ENCODE data around the gene CD300A. TPM values are rescaled to one million over a fixed set of nuclear protein-coding genes. Genes with fewer than 3 reads are reported as not detected.

Gene CD300A
- total RNA-seq, 1 experiment from 2014 or later = 0.71 TPM

- H3K4me3 ChIP-seq (replicated peaks in 1 of 2; ENCODE audit: low read depth in 1 of 2, low read length in 2 of 2) = no peak overlapping the region
- H3K9ac ChIP-seq (ENCODE audit: low read length) = no peak overlapping the region
- no peaks in the 10 kb centered on the region for H3K9me2 ChIP-seq (ENCODE audit: insufficient read depth)
- H3K27me3 ChIP-seq (ENCODE audit: insufficient read depth, low read length) = no peaks in the 10 kb centered on the region
- ChIA-PET POLR2A (interaction anchor here (1.8 to 4.5 kb wide), 2 partner anchors 77 to 89 kb away, joined by 7 to 27 read pairs; no protein-coding TSS in a partner anchor), CTCF (interaction anchor here (0.8 to 3.4 kb wide), 6 partner anchors 12 to 96 kb away, joined by 3 to 114 read pairs (median 4); partner anchors contain the start of genes BTBD17 and GPR142), RAD21 (ENCODE audit: low non-redundant PET in 1 of 2, low total read pairs in 2 of 2, uncharacterized antibody in 2 of 2, unreplicated experiment in 2 of 2) (interaction anchor here (0.7 to 5.9 kb wide), 6 partner anchors 14 to 158 kb away, joined by 3 to 61 read pairs (median 4); no protein-coding TSS in a partner anchor)
- ATAC-seq (peak; percentile 56), DNase-seq (ENCODE audit: low read depth, low spot score) (peak; percentile 63)
- TF ChIP-seq POLR2AphosphoS5 (IDR thresholded peaks at IDR 0.05; ENCODE audit: low read depth, low read length) (0 out of 2 replicates have a peak, but pooled peaks have one; percentile 21), ZNF274 (IDR thresholded peaks at IDR 0.05; ENCODE audit: low read depth, low read length) (no peak), ZFX (IDR thresholded peaks at IDR 0.05) (no peak), EGR1 (IDR thresholded peaks at IDR 0.05; ENCODE audit: low read depth) (no peak), RAD21 (IDR thresholded peaks at IDR 0.05; ENCODE audit: low read depth) (peak; percentile 100), YY1 (IDR thresholded peaks at IDR 0.05; ENCODE audit: extremely low read depth, insufficient replicate concordance, low read depth, low read length) (peak; percentile 94), JUND (IDR thresholded peaks at IDR 0.05) (no peak), REST (IDR thresholded peaks at IDR 0.05; ENCODE audit: low read depth) (no peak), ATF3 (IDR thresholded peaks at IDR 0.05) (no peak), CTCF (IDR thresholded peaks at IDR 0.05 in 2 of 3, conservative IDR thresholded peaks at IDR 0.05 in 1 of 3; ENCODE audit: borderline replicate concordance in 1 of 3, insufficient read depth in 1 of 3, low read depth in 2 of 3, low read length in 2 of 3) (peak; percentile 97 to 100 (median 99))
- H3K27ac ChIP-seq (ENCODE audit: low read depth, low read length) = no peak overlapping the region
- no peaks in the 10 kb centered on the region for H3K36me3 ChIP-seq (ENCODE audit: control insufficient read depth in 1 of 2, insufficient read depth in 2 of 2, low read length in 2 of 2)
- intact Hi-C loops (cut with micrococcal nuclease) = loop anchor here (1.0 kb wide), 5 partner anchors 36 to 156 kb away; no protein-coding TSS in a partner anchor
- no peaks in the 10 kb centered on the region for H3K79me2 ChIP-seq (ENCODE audit: insufficient read depth, low read length)
- peaks cover 22 to 29% of the 10 kb centered on the region in 2 experiments for H3K4me1 ChIP-seq (ENCODE audit: control insufficient read depth in 1 of 2, insufficient read depth in 2 of 2, low read length in 2 of 2)
- H3K4me2 ChIP-seq (ENCODE audit: low read length) = peak overlapping the region; percentile 24; the same call in 1 of the 2 replicates
- no peaks in the 10 kb centered on the region for H3K9me3 ChIP-seq (ENCODE audit: control insufficient read depth in 1 of 2, insufficient read depth in 1 of 2, low read depth in 1 of 2, low read length in 2 of 2)
- peak overlapping the region; percentile 64 for H2AFZ ChIP-seq (ENCODE audit: low read depth, low read length, poor library complexity, severe bottlenecking)
- no TSS peak for BruUV-seq (replicated peaks)
- no peaks in the 10 kb centered on the region for H4K20me1 ChIP-seq (ENCODE audit: insufficient read depth)
These were observed 9.2 kb upstream of the CD300A start for GRCh38 chr17:74457146-74457819.
